Effector memory CD8-positive, alpha-beta T cell (primary cell): ENCODE measurements around the gene GPATCH3.
"Not testable (repeated sequence)": the region's sequence is repeated elsewhere in the genome, so short reads cannot be mapped to it uniquely, and the experiment has no call there.

Source experiments
- ATAC-seq: fragments of 150-1000 bp; cut with Tn5 transposase; replicated peaks from 2 replicates; pipeline ENCODE4 v1.10.0; 2021; ENCODE audit warnings: mild to moderate bottlenecking, moderate library complexity
- DNase-seq, 3 experiments: peaks; one replicate each; pipeline ENCODE4 v3.0.0; 2021
- H3K27ac Mint-ChIP-seq, 2 donors: one replicate each; pipeline ENCODE4 v1.8.0; 2022; ENCODE audit warnings: mild to moderate bottlenecking in 2 of 2, mixed read lengths in 2 of 2, moderate library complexity in 2 of 2
- H3K27me3 Mint-ChIP-seq, 2 donors: one replicate each; pipeline ENCODE4 v1.8.0; 2022; ENCODE audit warnings: mixed read lengths in 2 of 2
- H3K36me3 Mint-ChIP-seq: one replicate; pipeline ENCODE4 v1.8.0; 2022; ENCODE audit warnings: mild to moderate bottlenecking, moderate library complexity, mixed read lengths; ENCODE audit not compliant: insufficient read depth
- H3K4me1 Mint-ChIP-seq, 2 donors: one replicate each; pipeline ENCODE4 v1.8.0; 2022; ENCODE audit warnings: low read depth in 2 of 2, mixed read lengths in 2 of 2
- H3K4me3 Mint-ChIP-seq, 2 donors: one replicate each; pipeline ENCODE4 v1.8.0; 2022; ENCODE audit warnings: mild to moderate bottlenecking in 2 of 2, mixed read lengths in 2 of 2, moderate library complexity in 2 of 2
- H3K9me3 Mint-ChIP-seq, 2 donors: one replicate each; pipeline ENCODE4 v1.8.0; 2022; ENCODE audit warnings: mixed read lengths in 2 of 2

The GPATCH3 gene

GRCh38 chr1:26907071-26907917, 7.0 kb upstream of the GPATCH3 start:
- H3K4me1 Mint-ChIP-seq = no peaks in the 10 kb centered on the region
- DNase-seq (no peak), ATAC-seq (no peak)
- no peak overlapping the region for H3K4me3 Mint-ChIP-seq
- H3K27me3 Mint-ChIP-seq = peaks cover 0 to 10% of the 10 kb centered on the region in 2 donors
- no peaks in the 10 kb centered on the region for H3K9me3 Mint-ChIP-seq
- no peaks in the 10 kb centered on the region for H3K36me3 Mint-ChIP-seq
- no peak overlapping the region for H3K27ac Mint-ChIP-seq

GRCh38 chr1:26900815-26901511, 696 bp upstream of the GPATCH3 start:
- ATAC-seq = no peak
- Mint-ChIP-seq H3K27ac (peak overlapping the region; percentile 98 to 99), H3K9me3 (no peaks in the 10 kb centered on the region), H3K36me3 (peaks cover 51% of the 10 kb centered on the region), H3K27me3 (no peaks in the 10 kb centered on the region), H3K4me1 (peaks cover 21 to 27% of the 10 kb centered on the region in 2 donors), H3K4me3 (peak overlapping the region; percentile 94)
- no peak for DNase-seq

- Mint-ChIP-seq H3K9me3 (no peaks in the 10 kb centered on the region), H3K4me3 (no peak overlapping the region), H3K27ac (no peak overlapping the region), H3K27me3 (no peaks in the 10 kb centered on the region), H3K36me3 (peaks cover 86% of the 10 kb centered on the region), H3K4me1 (peaks cover 21 to 32% of the 10 kb centered on the region in 2 donors)
- ATAC-seq = no peak
- DNase-seq = no peak
These were observed 2.9 kb downstream of the GPATCH3 start for GRCh38 chr1:26897351-26897750.

- Mint-ChIP-seq H3K36me3 (peaks cover 85% of the 10 kb centered on the region), H3K27ac (peak overlapping the region in 1 of 2 donors; percentile 39), H3K4me1 (peaks cover 20 to 21% of the 10 kb centered on the region in 2 donors)
These were observed 6.0 kb downstream of the GPATCH3 start for GRCh38 chr1:26894263-26894662.

GRCh38 chr1:26890467-26890796, 9.8 kb downstream of the GPATCH3 start:
- Mint-ChIP-seq H3K27ac (peak overlapping the region; percentile 96 to 98), H3K36me3 (peaks cover 83% of the 10 kb centered on the region), H3K27me3 (no peaks in the 10 kb centered on the region), H3K4me3 (peak overlapping the region; percentile 93 to 98), H3K9me3 (no peaks in the 10 kb centered on the region), H3K4me1 (peaks cover 23 to 27% of the 10 kb centered on the region in 2 donors)
- ATAC-seq = peak; percentile 47
- no peak for DNase-seq

More at GRCh38 chr1:26894263-26894662, 6.0 kb downstream of the GPATCH3 start:
- no peak for ATAC-seq
- DNase-seq = no peak
- no peaks in the 10 kb centered on the region for H3K9me3 Mint-ChIP-seq
- no peak overlapping the region for H3K4me3 Mint-ChIP-seq
- no peaks in the 10 kb centered on the region for H3K27me3 Mint-ChIP-seq

GRCh38 chr1:26889551-26890466, 10.5 kb downstream of the GPATCH3 start, which contains the start of gene GPN2:
Gene GPN2 (minus strand): TSS chr1:26890283. CDS start chr1:26890096, 187 bp downstream.
- ATAC-seq (peak; percentile 96), DNase-seq (peak; percentile 66 to 71 (median 70))
- Mint-ChIP-seq H3K36me3 (peaks cover 83% of the 10 kb centered on the region), H3K4me1 (peaks cover 26 to 30% of the 10 kb centered on the region in 2 donors), H3K27me3 (no peaks in the 10 kb centered on the region), H3K4me3 (peak within 1 kb of the TSS; percentile 93 to 98), H3K27ac (peak within 1 kb of the TSS; percentile 96 to 98), H3K9me3 (no peaks in the 10 kb centered on the region)

GRCh38 chr1:26888231-26888630, 12.0 kb downstream of the GPATCH3 start:
- DNase-seq = no peak
- peaks cover 83% of the 10 kb centered on the region for H3K36me3 Mint-ChIP-seq
- peak overlapping the region in 1 of 2 donors; percentile 96 for H3K27ac Mint-ChIP-seq
- peak overlapping the region; percentile 93 to 98 for H3K4me3 Mint-ChIP-seq
- ATAC-seq = no peak
- peaks cover 26% of the 10 kb centered on the region in 2 donors for H3K4me1 Mint-ChIP-seq
- no peaks in the 10 kb centered on the region for H3K9me3 Mint-ChIP-seq
- H3K27me3 Mint-ChIP-seq = no peaks in the 10 kb centered on the region

- Mint-ChIP-seq H3K36me3 (peaks cover 85% of the 10 kb centered on the region), H3K4me3 (no peak overlapping the region)
- peak in 1 of 3 experiments; percentile 16 for DNase-seq
These were observed 13.1 kb downstream of the GPATCH3 start for GRCh38 chr1:26887125-26887524.

GRCh38 chr1:26882696-26883463, 17.4 kb downstream of the GPATCH3 start:
- ATAC-seq (no peak), DNase-seq (no peak)
- H3K9me3 Mint-ChIP-seq = no peaks in the 10 kb centered on the region
- peaks cover 86% of the 10 kb centered on the region for H3K36me3 Mint-ChIP-seq
- H3K4me3 Mint-ChIP-seq = no peak overlapping the region
- H3K27ac Mint-ChIP-seq = peak overlapping the region in 1 of 2 donors; percentile 9
- H3K27me3 Mint-ChIP-seq = no peaks in the 10 kb centered on the region
- peaks cover 6 to 17% of the 10 kb centered on the region in 2 donors for H3K4me1 Mint-ChIP-seq

More at GRCh38 chr1:26887125-26887524, 13.1 kb downstream of the GPATCH3 start:
- Mint-ChIP-seq H3K27ac (peak overlapping the region in 1 of 2 donors; percentile 74), H3K9me3 (no peaks in the 10 kb centered on the region), H3K4me1 (peaks cover 28 to 34% of the 10 kb centered on the region in 2 donors), H3K27me3 (no peaks in the 10 kb centered on the region)
- ATAC-seq = no peak

- not testable (repeated sequence) for ATAC-seq, DNase-seq, H3K9me3 Mint-ChIP-seq, H3K4me3 Mint-ChIP-seq, H3K27ac Mint-ChIP-seq, H3K27me3 Mint-ChIP-seq
- peaks cover 6 to 11% of the 10 kb centered on the region in 2 donors for H3K4me1 Mint-ChIP-seq
- H3K36me3 Mint-ChIP-seq = peaks cover 78% of the 10 kb centered on the region
These were observed 18.7 kb downstream of the GPATCH3 start for GRCh38 chr1:26881611-26882010.

- ATAC-seq (no peak), DNase-seq (no peak)
- Mint-ChIP-seq H3K27me3 (no peaks in the 10 kb centered on the region), H3K9me3 (no peaks in the 10 kb centered on the region), H3K4me1 (peaks cover 3 to 8% of the 10 kb centered on the region in 2 donors), H3K27ac (no peak overlapping the region), H3K4me3 (no peak overlapping the region), H3K36me3 (peaks cover 65% of the 10 kb centered on the region)
These were observed 20.5 kb downstream of the GPATCH3 start for GRCh38 chr1:26879793-26880192.

- DNase-seq (no peak), ATAC-seq (no peak)
- Mint-ChIP-seq H3K27me3 (no peaks in the 10 kb centered on the region), H3K4me3 (no peak overlapping the region), H3K9me3 (no peaks in the 10 kb centered on the region), H3K27ac (no peak overlapping the region), H3K4me1 (peaks cover 0 to 1% of the 10 kb centered on the region in 2 donors), H3K36me3 (peaks cover 44% of the 10 kb centered on the region)
These were observed 22.9 kb downstream of the GPATCH3 start for GRCh38 chr1:26877326-26877725.
